Epithelial cell of proximal tubule (primary cell): ENCODE data around the gene TPM1. TPM values are rescaled to one million over a fixed set of nuclear protein-coding genes. Genes with fewer than 3 reads are reported as not detected.
A peak's percentile ranks its signal among the peaks of the same experiment; 100 is the strongest.

Experiments
- DNase-seq: peaks from one replicate; pipeline ENCODE4 v3.0.0-alpha.2; 2011; ENCODE audit warnings: low read depth
- H3K4me3 ChIP-seq: 2 replicates; pipeline ENCODE4 v1.5.1; 2011; ENCODE audit warnings: low read depth, mild to moderate bottlenecking, low read length
- CTCF ChIP-seq: conservative IDR thresholded peaks from 2 replicates; pipeline ENCODE4 v1.5.1; 2012; ENCODE audit warnings: low read depth, mild to moderate bottlenecking, low read length
- total RNA-seq: library from RNA; depleted of rRNA; stranded (reverse); fragments of >200 nt; gene quantifications from 2 replicates; pipeline ENCODE4 v1.2.3, GENCODE V29; 2015

Gene TPM1
- total RNA-seq, 1 donor from 2014 or later: 925 TPM

- TF ChIP-seq CTCF: no peak
- DNase-seq: no peak
- no peak overlapping the region for H3K4me3 ChIP-seq
Measured at GRCh38 chr15:63054985-63055384, 12.4 kb downstream of the TPM1 start.

GRCh38 chr15:63056829-63057228 is 14.3 kb downstream of the TPM1 start:
- no peak overlapping the region for H3K4me3 ChIP-seq
- DNase-seq: no peak
- peak; percentile 16 for TF ChIP-seq CTCF

- no peak for TF ChIP-seq CTCF
- H3K4me3 ChIP-seq: no peak overlapping the region
- DNase-seq: no peak
Measured at GRCh38 chr15:63057468-63058345, 15.2 kb downstream of the TPM1 start.

GRCh38 chr15:63059075-63059474 is 16.5 kb downstream of the TPM1 start:
- no peak for TF ChIP-seq CTCF
- H3K4me3 ChIP-seq: no peak overlapping the region
- DNase-seq: no peak

GRCh38 chr15:63059573-63060216 is 17.1 kb downstream of the TPM1 start:
- no peak for TF ChIP-seq CTCF
- DNase-seq: no peak
- H3K4me3 ChIP-seq: no peak overlapping the region

- DNase-seq: no peak
- no peak for TF ChIP-seq CTCF
- no peak overlapping the region for H3K4me3 ChIP-seq
Measured at GRCh38 chr15:63060699-63061098, 18.2 kb downstream of the TPM1 start.

GRCh38 chr15:63061975-63062374 is 19.4 kb downstream of the TPM1 start:
- DNase-seq: no peak
- no peak for TF ChIP-seq CTCF
- H3K4me3 ChIP-seq: no peak overlapping the region
